GM12865 (cell line): ENCODE results near the gene GJA9.

ENCODE experiments used
- DNase-seq: peaks from one replicate; pipeline ENCODE4 v3.0.0; 2010; ENCODE audit warnings: low read depth
- H3K4me3 ChIP-seq: 2 replicates; pipeline ENCODE4 v1.5.1; 2011; ENCODE audit warnings: mild to moderate bottlenecking, low read depth, low read length, control low read depth
- CTCF ChIP-seq: IDR thresholded peaks from 2 replicates; pipeline ENCODE4 v1.5.1; 2011; ENCODE audit warnings: low read length, control low read depth, low read depth, inconsistent platforms; ENCODE audit not compliant: insufficient read depth; ENCODE audit errors: missing control alignments

Gene GJA9

GRCh38 chr1:38885092-38885491 is 3.7 kb upstream of the GJA9 start:
- TF ChIP-seq CTCF: no peak
- no peak overlapping the region for H3K4me3 ChIP-seq
- DNase-seq: no peak

GRCh38 chr1:38875811-38876210 is 5.6 kb downstream of the GJA9 start:
- H3K4me3 ChIP-seq: no peak overlapping the region
- no peak for TF ChIP-seq CTCF
- no peak for DNase-seq

- H3K4me3 ChIP-seq: peak within 1 kb of the TSS; percentile 86
- DNase-seq: peak; percentile 99
- no peak for TF ChIP-seq CTCF
These were observed 8.1 kb downstream of the GJA9 start, which contains the start of gene MYCBP for GRCh38 chr1:38873027-38873969. MYCBP (minus strand) TSS chr1:38873348; CDS start chr1:38873305, 43 bp downstream.

GRCh38 chr1:38872401-38873026 is 8.9 kb downstream of the GJA9 start:
- peak; percentile 69 for DNase-seq
- peak overlapping the region; percentile 86 for H3K4me3 ChIP-seq
- TF ChIP-seq CTCF: no peak

GRCh38 chr1:38870996-38871395 is 10.4 kb downstream of the GJA9 start:
- TF ChIP-seq CTCF: no peak
- peak; percentile 16 for DNase-seq
- no peak overlapping the region for H3K4me3 ChIP-seq

GRCh38 chr1:38867208-38867607 is 14.2 kb downstream of the GJA9 start:
- no peak for TF ChIP-seq CTCF
- no peak overlapping the region for H3K4me3 ChIP-seq
- no peak for DNase-seq
